OCI-LY1 (cell line): ENCODE data around the gene CTBP2.

ENCODE experiments used
- H2AFZ ChIP-seq: fragments of 200-600 bp; sonication (generic), shearing (Covaris generic); 2 replicates; pipeline ENCODE4 v1.6.0; 2014; ENCODE audit warnings: antibody characterized with exemption, mild to moderate bottlenecking, low read length
- H3F3A ChIP-seq: fragments of 200-600 bp; sonication (generic), shearing (Covaris generic); 2 replicates; pipeline ENCODE4 v1.6.0; 2014; ENCODE audit warnings: mild to moderate bottlenecking, antibody characterized with exemption, low read length, moderate library complexity; ENCODE audit not compliant: insufficient read depth
- H3K27ac ChIP-seq: fragments of 200-600 bp; sonication (generic); 2 replicates; pipeline ENCODE4 v1.5.1; 2014; ENCODE audit warnings: low read length, mixed run types, mild to moderate bottlenecking, low read depth; ENCODE audit not compliant: poor library complexity, severe bottlenecking
- H3K27me3 ChIP-seq: fragments of 200-600 bp; sonication (generic); 2 replicates; pipeline ENCODE4 v1.6.0; 2014; ENCODE audit warnings: antibody characterized with exemption, mild to moderate bottlenecking, low read length, moderate library complexity; ENCODE audit not compliant: insufficient read depth
- H3K36me3 ChIP-seq: fragments of 200-600 bp; sonication (generic); 2 replicates; pipeline ENCODE4 v1.6.1; 2014; ENCODE audit warnings: mild to moderate bottlenecking, antibody characterized with exemption, low read length, moderate library complexity, mixed read lengths; ENCODE audit not compliant: insufficient read depth
- H3K4me1 ChIP-seq: fragments of 200-600 bp; sonication (generic); 2 replicates; pipeline ENCODE4 v1.5.1; 2014; ENCODE audit warnings: mild to moderate bottlenecking, low read length, moderate library complexity; ENCODE audit not compliant: insufficient read depth, severe bottlenecking
- H3K4me2 ChIP-seq: fragments of 200-600 bp; sonication (generic), shearing (Covaris generic); 2 replicates; pipeline ENCODE4 v1.6.1; 2014; ENCODE audit warnings: low read length
- H3K4me3 ChIP-seq: fragments of 200-600 bp; sonication (generic); 2 replicates; pipeline ENCODE4 v1.5.1; 2014; ENCODE audit warnings: low read length, low read depth, mild to moderate bottlenecking, mixed read lengths; ENCODE audit not compliant: poor library complexity, severe bottlenecking
- H3K79me2 ChIP-seq: fragments of 200-600 bp; shearing (Covaris generic); 2 replicates; pipeline ENCODE4 v1.6.1; 2016; ENCODE audit warnings: mixed run types, low read length, mixed read lengths; ENCODE audit not compliant: insufficient read depth
- H3K9ac ChIP-seq: fragments of 200-600 bp; sonication (generic), shearing (Covaris generic); 2 replicates; pipeline ENCODE4 v1.6.1; 2014; ENCODE audit warnings: mild to moderate bottlenecking, low read length, mixed read lengths
- H3K9me2 ChIP-seq: fragments of 200-600 bp; sonication (generic), shearing (Covaris generic); 2 replicates; pipeline ENCODE4 v1.6.1; 2014; ENCODE audit warnings: low read depth, mild to moderate bottlenecking, low read length, mixed read lengths
- H3K9me3 ChIP-seq: fragments of 200-600 bp; shearing (Covaris generic); 2 replicates; pipeline ENCODE4 v1.6.1; 2014; ENCODE audit warnings: low read length, mixed read lengths
- H4K20me1 ChIP-seq: fragments of 200-600 bp; sonication (generic), shearing (Covaris generic); 2 replicates; pipeline ENCODE4 v1.6.0; 2016; ENCODE audit warnings: mild to moderate bottlenecking, low read length; ENCODE audit not compliant: insufficient read depth
- CTCF ChIP-seq: fragments of 200-600 bp; sonication (generic), shearing (Covaris generic); IDR thresholded peaks from 2 replicates; pipeline ENCODE4 v1.5.1; 2017; ENCODE audit warnings: mild to moderate bottlenecking, antibody characterized with exemption, low read length, moderate library complexity, mixed read lengths
- EZH2 ChIP-seq: fragments of 200-600 bp; sonication (generic), shearing (Covaris generic); IDR thresholded peaks from 2 replicates; pipeline ENCODE4 v1.8.0; 2017; ENCODE audit warnings: borderline replicate concordance, mixed run types, mild to moderate bottlenecking, antibody characterized with exemption, low read length, moderate library complexity, mixed read lengths

CTBP2 gene

GRCh38 chr10:125020871-125021270, 139.5 kb downstream of the CTBP2 start:
- H3K4me1 ChIP-seq: peaks cover 14% of the 10 kb centered on the region
- H3K79me2 ChIP-seq: no peaks in the 10 kb centered on the region
- H2AFZ ChIP-seq: no peak overlapping the region
- H3K36me3 ChIP-seq: no peaks in the 10 kb centered on the region
- H3K27ac ChIP-seq: no peak overlapping the region
- no peak overlapping the region for H3K4me2 ChIP-seq
- no peak overlapping the region for H3K4me3 ChIP-seq
- peaks cover 6% of the 10 kb centered on the region for H3K27me3 ChIP-seq
- H3K9ac ChIP-seq: no peak overlapping the region
- no peaks in the 10 kb centered on the region for H3F3A ChIP-seq
- no peaks in the 10 kb centered on the region for H4K20me1 ChIP-seq
- no peaks in the 10 kb centered on the region for H3K9me2 ChIP-seq
- H3K9me3 ChIP-seq: no peaks in the 10 kb centered on the region
- TF ChIP-seq EZH2 (no peak), CTCF (no peak)

- TF ChIP-seq CTCF: no peak
- TF ChIP-seq EZH2: no peak
- no peaks in the 10 kb centered on the region for H3K36me3 ChIP-seq
- no peak overlapping the region for H2AFZ ChIP-seq
- H3K27ac ChIP-seq: no peak overlapping the region
- peaks cover 6% of the 10 kb centered on the region for H3K27me3 ChIP-seq
- no peaks in the 10 kb centered on the region for H3K9me2 ChIP-seq
- peaks cover 12% of the 10 kb centered on the region for H3K4me1 ChIP-seq
- H3K9ac ChIP-seq: no peak overlapping the region
- H3K4me2 ChIP-seq: no peak overlapping the region
- no peaks in the 10 kb centered on the region for H3K79me2 ChIP-seq
- H3K9me3 ChIP-seq: no peaks in the 10 kb centered on the region
- H3F3A ChIP-seq: no peaks in the 10 kb centered on the region
- no peaks in the 10 kb centered on the region for H4K20me1 ChIP-seq
- H3K4me3 ChIP-seq: no peak overlapping the region
These were observed 140.0 kb downstream of the CTBP2 start for GRCh38 chr10:125020386-125020785.

GRCh38 chr10:125018576-125019143, 141.7 kb downstream of the CTBP2 start:
- Histone ChIP-seq H3K27ac (no peak overlapping the region), H3K4me2 (no peak overlapping the region), H2AFZ (no peak overlapping the region), H3K4me3 (no peak overlapping the region), H3F3A (no peaks in the 10 kb centered on the region), H3K79me2 (no peaks in the 10 kb centered on the region), H3K9me2 (no peaks in the 10 kb centered on the region), H3K4me1 (no peaks in the 10 kb centered on the region), H3K36me3 (no peaks in the 10 kb centered on the region), H3K9ac (no peak overlapping the region), H4K20me1 (no peaks in the 10 kb centered on the region), H3K27me3 (no peaks in the 10 kb centered on the region; the same call in 1 of the 2 replicates), H3K9me3 (no peaks in the 10 kb centered on the region)
- TF ChIP-seq CTCF: no peak
- TF ChIP-seq EZH2: no peak
